ENCODE data around the gene LASP1NB.

LASP1NB gene

DNA sequence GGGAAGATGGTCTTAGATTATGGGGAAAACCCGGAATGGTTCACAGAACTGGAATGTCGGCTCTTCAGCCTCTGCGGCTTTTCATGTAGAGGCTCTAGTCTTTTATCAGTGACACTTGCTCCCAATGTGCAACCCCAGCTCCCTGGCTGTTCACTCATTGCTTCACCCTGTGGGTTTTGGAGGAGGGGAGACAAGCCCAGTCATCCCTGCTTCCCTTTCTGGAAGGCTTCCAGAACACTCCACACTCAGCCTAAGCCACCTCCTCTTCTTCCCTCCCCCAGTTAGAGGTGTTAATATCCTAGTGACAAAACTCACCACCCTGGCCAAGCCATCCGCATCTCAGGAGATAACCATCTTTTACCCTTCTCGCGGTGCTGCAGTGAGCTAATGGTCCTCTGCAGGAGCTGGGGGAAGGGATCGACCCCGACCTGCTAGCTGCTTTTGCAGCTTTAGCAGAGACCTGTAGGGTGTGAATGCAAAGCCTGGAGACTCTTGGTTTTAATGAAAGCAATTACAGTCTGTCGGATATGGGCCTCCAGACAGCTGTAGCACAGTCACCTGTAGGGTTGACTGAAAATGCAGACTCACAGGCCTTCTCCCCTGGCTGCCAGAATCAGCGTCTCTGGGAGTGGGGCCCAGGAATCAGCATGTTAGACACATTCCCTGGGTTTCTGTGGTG, 24.3 kb upstream of the LASP1NB start:
- no peaks in the 10 kb centered on the region for H3K27me3 ChIP-seq (ENCODE audit: insufficient read depth, low read length, poor library complexity, severe bottlenecking)
- H3K79me2 ChIP-seq (ENCODE audit: insufficient read depth, low read length), result peaks cover 58% of the 10 kb centered on the region
- peak overlapping the region; percentile 90 for H3K9ac ChIP-seq (ENCODE audit: low read depth, low read length, poor library complexity, severe bottlenecking)
- peak overlapping the region; percentile 63 for H3K4me2 ChIP-seq (ENCODE audit: low read depth, low read length, poor library complexity, severe bottlenecking)
- H4K20me1 ChIP-seq (ENCODE audit: insufficient read depth, low read length, poor library complexity, severe bottlenecking), result peaks cover 12% of the 10 kb centered on the region
- peaks cover 38% of the 10 kb centered on the region for H3K36me3 ChIP-seq (ENCODE audit: insufficient read depth, low read length)
- H2AFZ ChIP-seq (ENCODE audit: low read length), result no peak overlapping the region
- no peaks in the 10 kb centered on the region for H3K9me3 ChIP-seq (ENCODE audit: insufficient read depth, low read depth, low read length)
- TF ChIP-seq EZH2phosphoT487 (IDR thresholded peaks at IDR 0.05; ENCODE audit: borderline replicate concordance), result no peak
- TF ChIP-seq, protein P1, sequence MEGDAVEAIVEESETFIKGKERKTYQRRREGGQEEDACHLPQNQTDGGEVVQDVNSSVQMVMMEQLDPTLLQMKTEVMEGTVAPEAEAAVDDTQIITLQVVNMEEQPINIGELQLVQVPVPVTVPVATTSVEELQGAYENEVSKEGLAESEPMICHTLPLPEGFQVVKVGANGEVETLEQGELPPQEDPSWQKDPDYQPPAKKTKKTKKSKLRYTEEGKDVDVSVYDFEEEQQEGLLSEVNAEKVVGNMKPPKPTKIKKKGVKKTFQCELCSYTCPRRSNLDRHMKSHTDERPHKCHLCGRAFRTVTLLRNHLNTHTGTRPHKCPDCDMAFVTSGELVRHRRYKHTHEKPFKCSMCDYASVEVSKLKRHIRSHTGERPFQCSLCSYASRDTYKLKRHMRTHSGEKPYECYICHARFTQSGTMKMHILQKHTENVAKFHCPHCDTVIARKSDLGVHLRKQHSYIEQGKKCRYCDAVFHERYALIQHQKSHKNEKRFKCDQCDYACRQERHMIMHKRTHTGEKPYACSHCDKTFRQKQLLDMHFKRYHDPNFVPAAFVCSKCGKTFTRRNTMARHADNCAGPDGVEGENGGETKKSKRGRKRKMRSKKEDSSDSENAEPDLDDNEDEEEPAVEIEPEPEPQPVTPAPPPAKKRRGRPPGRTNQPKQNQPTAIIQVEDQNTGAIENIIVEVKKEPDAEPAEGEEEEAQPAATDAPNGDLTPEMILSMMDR (conservative IDR thresholded peaks at IDR 0.05; ENCODE audit: low read length), result peak; percentile 20; the same call in 1 of the 2 replicates
- peaks cover 6% of the 10 kb centered on the region; the same call in 1 of the 2 replicates for H3F3A ChIP-seq (ENCODE audit: low read depth)
- no peaks in the 10 kb centered on the region for H3K9me2 ChIP-seq (replicated peaks; ENCODE audit: low read depth, low read length)
- peaks cover 60% of the 10 kb centered on the region for H3K4me1 ChIP-seq (ENCODE audit: insufficient read depth, low read length, poor library complexity, severe bottlenecking)
- peak overlapping the region; percentile 44 for H3K4me3 ChIP-seq (ENCODE audit: low read length, poor library complexity, severe bottlenecking)

DNA sequence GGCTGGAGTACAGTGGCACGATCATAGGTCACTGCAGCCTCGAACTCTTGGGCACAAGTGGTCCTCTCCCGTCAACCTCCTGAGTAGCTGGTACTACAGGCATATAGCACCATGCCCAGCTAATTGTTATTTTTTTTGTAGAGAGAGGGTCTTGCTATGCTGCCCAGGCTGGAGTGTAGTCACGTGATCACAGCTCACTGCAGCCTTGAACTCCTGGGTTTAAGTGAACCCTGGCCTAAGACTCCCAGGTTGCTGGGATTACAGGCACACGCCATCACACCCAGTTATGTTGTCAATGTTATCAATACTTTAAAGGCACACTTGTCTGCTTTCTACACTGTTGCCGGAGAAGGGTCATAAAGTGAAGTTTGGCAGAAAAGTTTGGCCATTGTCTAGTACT, 22.0 kb upstream of the LASP1NB start:
- Histone ChIP-seq H3K9me3 (ENCODE audit: insufficient read depth, low read depth, low read length) (no peaks in the 10 kb centered on the region), H3K9me2 (replicated peaks; ENCODE audit: low read depth, low read length) (no peaks in the 10 kb centered on the region), H4K20me1 (ENCODE audit: insufficient read depth, low read length, poor library complexity, severe bottlenecking) (peaks cover 19% of the 10 kb centered on the region), H3K27me3 (ENCODE audit: insufficient read depth, low read length, poor library complexity, severe bottlenecking) (no peaks in the 10 kb centered on the region), H3K4me2 (ENCODE audit: low read depth, low read length, poor library complexity, severe bottlenecking) (no peak overlapping the region), H3K79me2 (ENCODE audit: insufficient read depth, low read length) (peaks cover 60% of the 10 kb centered on the region), H3K4me1 (ENCODE audit: insufficient read depth, low read length, poor library complexity, severe bottlenecking) (peaks cover 38% of the 10 kb centered on the region), H3F3A (ENCODE audit: low read depth) (peaks cover 6% of the 10 kb centered on the region; the same call in 1 of the 2 replicates), H2AFZ (ENCODE audit: low read length) (no peak overlapping the region), H3K4me3 (ENCODE audit: low read length, poor library complexity, severe bottlenecking) (no peak overlapping the region), H3K9ac (ENCODE audit: low read depth, low read length, poor library complexity, severe bottlenecking) (no peak overlapping the region), H3K36me3 (ENCODE audit: insufficient read depth, low read length) (peaks cover 31% of the 10 kb centered on the region)
- no peak for TF ChIP-seq EZH2phosphoT487 (IDR thresholded peaks at IDR 0.05; ENCODE audit: borderline replicate concordance)
- TF ChIP-seq, protein P1 (conservative IDR thresholded peaks at IDR 0.05; ENCODE audit: low read length), result no peak

DNA sequence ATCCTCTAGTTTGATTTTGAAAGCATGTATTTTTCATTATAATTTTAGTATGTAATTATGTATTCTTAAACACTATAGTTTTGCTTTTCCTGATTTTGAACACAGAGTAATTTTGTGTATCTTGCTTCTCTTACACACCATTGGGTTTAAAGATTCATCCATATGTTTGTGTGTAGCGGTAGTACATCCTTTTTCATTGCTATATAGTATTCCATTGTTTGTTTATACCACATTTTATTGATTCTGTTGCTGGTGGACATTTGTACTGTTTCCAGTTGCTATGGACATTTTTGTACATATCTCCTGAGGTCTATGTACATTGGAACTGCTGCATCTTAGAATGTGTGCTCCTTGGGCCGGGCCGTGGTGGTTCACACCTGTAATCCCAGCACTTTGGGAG, 20.5 kb upstream of the LASP1NB start:
- peaks cover 6% of the 10 kb centered on the region; the same call in 1 of the 2 replicates for H3F3A ChIP-seq (ENCODE audit: low read depth)
- H3K9me3 ChIP-seq (ENCODE audit: insufficient read depth, low read depth, low read length), result no peaks in the 10 kb centered on the region
- H2AFZ ChIP-seq (ENCODE audit: low read length), result no peak overlapping the region
- H3K79me2 ChIP-seq (ENCODE audit: insufficient read depth, low read length), result peaks cover 72% of the 10 kb centered on the region
- no peaks in the 10 kb centered on the region for H3K27me3 ChIP-seq (ENCODE audit: insufficient read depth, low read length, poor library complexity, severe bottlenecking)
- no peak overlapping the region for H3K4me2 ChIP-seq (ENCODE audit: low read depth, low read length, poor library complexity, severe bottlenecking)
- no peaks in the 10 kb centered on the region for H3K9me2 ChIP-seq (replicated peaks; ENCODE audit: low read depth, low read length)
- H3K36me3 ChIP-seq (ENCODE audit: insufficient read depth, low read length), result peaks cover 40% of the 10 kb centered on the region
- peaks cover 24% of the 10 kb centered on the region for H3K4me1 ChIP-seq (ENCODE audit: insufficient read depth, low read length, poor library complexity, severe bottlenecking)
- no peak overlapping the region for H3K4me3 ChIP-seq (ENCODE audit: low read length, poor library complexity, severe bottlenecking)
- peaks cover 19% of the 10 kb centered on the region for H4K20me1 ChIP-seq (ENCODE audit: insufficient read depth, low read length, poor library complexity, severe bottlenecking)
- no peak overlapping the region for H3K9ac ChIP-seq (ENCODE audit: low read depth, low read length, poor library complexity, severe bottlenecking)
- TF ChIP-seq, protein P1 (conservative IDR thresholded peaks at IDR 0.05; ENCODE audit: low read length), result no peak

Measured in Loucy (cell line).